GM10266 (cell line): ENCODE results near the gene NABP1.

Source experiments
- DNase-seq: peaks from one replicate; pipeline ENCODE4 v3.0.0; 2012; ENCODE audit errors: extremely low spot score
- TF ChIP-seq, protein P1 (sequence below): IDR thresholded peaks from 2 replicates; pipeline ENCODE4 v1.5.1; 2012; ENCODE audit warnings: mild to moderate bottlenecking, low read depth; ENCODE audit not compliant: control insufficient read depth, insufficient read depth; ENCODE audit errors: missing control alignments

Gene NABP1

DNA sequence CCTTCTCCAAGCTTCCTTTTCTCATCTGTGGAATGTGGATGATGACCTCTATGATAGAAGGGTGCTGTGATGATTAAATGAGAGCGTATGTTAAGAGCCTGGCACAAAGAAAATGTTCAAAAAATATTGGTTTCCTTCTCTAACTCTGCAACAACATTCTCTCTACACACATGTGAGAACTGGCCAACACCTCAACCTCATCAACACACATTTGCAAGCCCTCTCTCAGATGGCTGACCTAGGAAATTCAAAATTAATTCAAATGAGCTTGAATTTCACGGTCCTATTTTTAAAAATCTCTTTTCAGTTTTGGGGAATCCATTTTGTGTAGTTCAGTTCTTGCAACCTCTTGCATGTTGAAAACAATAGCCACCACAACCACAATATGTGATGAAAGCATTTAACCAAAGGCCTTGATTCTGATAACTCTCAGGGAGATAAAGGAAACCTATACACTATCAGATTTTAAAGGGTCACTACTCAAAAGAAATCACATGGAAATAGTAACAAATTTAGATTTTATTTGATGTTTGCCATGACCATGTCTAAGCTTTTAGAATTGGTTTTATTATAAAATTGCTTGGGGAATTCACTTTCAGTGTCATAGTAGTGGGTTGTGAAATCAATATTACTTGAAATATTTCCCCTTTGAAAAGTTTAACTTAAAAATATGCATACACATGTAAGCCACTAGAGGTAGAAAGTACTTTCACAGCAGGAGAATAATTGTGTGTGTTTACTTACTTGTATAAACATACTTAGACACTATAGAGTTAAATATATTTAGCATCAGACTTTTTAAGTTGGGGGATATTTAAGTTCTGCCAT lies 16.6 kb upstream of the NABP1 start:
- no peak for DNase-seq
- TF ChIP-seq, protein P1, sequence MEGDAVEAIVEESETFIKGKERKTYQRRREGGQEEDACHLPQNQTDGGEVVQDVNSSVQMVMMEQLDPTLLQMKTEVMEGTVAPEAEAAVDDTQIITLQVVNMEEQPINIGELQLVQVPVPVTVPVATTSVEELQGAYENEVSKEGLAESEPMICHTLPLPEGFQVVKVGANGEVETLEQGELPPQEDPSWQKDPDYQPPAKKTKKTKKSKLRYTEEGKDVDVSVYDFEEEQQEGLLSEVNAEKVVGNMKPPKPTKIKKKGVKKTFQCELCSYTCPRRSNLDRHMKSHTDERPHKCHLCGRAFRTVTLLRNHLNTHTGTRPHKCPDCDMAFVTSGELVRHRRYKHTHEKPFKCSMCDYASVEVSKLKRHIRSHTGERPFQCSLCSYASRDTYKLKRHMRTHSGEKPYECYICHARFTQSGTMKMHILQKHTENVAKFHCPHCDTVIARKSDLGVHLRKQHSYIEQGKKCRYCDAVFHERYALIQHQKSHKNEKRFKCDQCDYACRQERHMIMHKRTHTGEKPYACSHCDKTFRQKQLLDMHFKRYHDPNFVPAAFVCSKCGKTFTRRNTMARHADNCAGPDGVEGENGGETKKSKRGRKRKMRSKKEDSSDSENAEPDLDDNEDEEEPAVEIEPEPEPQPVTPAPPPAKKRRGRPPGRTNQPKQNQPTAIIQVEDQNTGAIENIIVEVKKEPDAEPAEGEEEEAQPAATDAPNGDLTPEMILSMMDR, result no peak

DNA sequence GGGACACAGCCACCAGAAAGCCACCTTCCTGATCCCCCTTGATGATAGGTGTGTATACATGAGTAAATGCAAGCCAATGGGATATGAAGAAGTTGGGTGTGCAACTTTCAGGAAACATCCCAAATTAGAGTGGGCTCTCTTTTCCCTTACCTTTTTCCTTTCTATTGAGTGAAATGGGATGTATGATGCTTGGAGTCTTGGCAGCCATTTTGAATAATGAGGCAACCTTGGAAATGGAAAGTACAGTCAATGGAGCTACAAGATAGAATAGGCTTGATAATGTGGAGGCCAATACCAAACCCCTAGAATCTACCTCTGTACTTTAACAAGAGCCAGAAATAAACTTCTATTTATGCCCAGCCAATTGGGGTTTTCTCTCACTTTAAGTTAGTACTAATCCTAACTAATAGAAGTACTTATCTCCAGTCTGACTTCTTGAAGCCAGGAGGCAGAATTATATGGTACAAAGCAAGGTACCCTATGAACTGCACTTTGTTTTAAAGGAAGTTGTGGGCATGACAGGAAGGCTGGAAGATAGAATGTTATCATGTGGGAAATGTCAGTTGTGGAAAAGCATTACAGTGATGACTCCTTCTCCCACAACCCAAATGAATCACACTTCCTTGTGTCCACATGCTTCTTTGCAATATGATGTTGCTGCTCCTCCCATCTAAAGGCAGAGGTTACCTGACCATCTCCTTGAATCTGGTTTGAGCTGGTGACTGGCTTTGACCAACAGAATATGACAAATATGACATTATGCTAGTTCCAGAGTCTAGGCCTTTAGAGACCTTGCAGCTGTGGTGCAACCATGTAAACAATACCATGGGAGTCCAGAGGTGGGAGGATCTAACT lies 12.9 kb upstream of the NABP1 start:
- TF ChIP-seq, protein P1, result no peak
- DNase-seq, result no peak

DNA sequence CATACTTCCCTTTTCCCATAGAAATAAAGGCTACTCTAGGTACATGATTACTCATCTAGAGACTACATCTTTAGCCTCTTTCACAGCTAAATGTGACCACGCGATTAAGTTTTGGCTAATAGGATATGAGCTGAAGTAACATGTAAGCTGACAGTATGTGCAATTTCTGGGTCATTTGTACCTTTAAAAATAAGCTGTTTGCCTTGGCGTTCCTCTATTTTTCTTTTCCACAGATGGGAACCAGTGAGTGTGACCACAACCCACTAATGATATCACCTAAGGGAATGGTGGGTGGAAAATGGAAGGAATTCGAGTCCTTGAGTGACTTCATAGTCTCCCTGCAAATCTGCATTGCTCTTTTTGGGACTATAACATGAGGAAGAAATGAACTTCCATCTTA lies 11.7 kb upstream of the NABP1 start:
- no peak for DNase-seq
- TF ChIP-seq, protein P1, result no peak

DNA sequence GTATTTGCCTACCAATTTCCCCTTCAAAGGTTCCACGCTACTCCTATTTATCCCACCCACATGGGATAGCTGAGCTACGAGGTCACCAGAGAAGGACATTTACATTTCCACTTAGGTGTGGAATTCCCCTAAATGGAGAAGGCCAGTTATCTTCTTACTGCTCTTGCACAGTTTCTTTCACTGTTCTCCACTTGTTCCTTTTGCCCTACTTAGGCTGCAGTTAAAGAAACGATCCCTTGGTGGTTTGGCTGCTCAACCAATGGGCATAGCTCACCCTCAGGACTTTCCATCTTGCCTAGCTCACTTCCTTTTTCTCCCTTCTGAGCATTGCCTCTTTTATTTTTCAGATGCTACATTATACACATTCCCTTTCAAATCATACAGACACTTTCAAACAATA lies 11.2 kb upstream of the NABP1 start:
- peak; percentile 21 for DNase-seq
- TF ChIP-seq, protein P1, result no peak

DNA sequence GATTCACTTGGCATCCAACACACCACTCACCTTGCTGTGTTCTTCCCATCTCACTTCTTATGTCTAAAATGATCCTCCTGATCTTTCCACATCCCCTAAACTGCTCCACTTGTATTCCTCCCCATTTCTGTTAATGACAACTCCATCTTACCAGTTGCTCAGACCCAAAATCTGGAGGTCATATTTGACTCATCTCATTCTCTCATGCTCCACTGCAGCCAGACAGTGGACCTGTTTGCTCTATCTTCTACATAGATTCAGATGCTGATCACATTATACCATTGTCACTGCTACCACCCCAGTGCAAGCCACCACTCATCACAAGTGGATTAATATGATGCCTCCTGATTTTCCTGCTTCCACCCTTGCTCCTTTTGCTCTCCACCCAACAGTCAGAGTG lies 7.9 kb upstream of the NABP1 start:
- TF ChIP-seq, protein P1, result no peak
- DNase-seq, result no peak

DNA sequence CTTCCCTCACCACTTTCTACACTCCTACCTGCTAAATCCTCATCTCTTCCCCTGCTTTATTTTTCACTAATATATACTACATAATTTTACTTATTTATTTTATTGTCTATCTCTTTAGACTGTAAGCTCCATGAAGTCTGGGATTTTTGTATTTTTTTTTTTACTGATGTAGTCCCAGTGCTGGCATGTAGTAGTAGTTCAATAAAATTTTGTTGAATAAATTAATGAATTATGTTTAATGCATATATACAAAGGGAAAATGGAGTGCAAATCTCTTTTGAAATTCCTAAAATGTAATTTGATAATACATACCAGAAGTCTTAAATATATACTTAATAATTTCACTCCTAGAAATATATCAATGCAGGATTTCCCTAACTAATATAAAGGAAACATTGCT lies 7.1 kb upstream of the NABP1 start:
- TF ChIP-seq, protein P1, result no peak
- no peak for DNase-seq
